Stimulated activated CD8-positive, alpha-beta memory T cell treated with anti-CD3 and anti-CD28 coated beads, Interleukin-2, amount 100 ng/mL, for 1 hour (primary cell): ENCODE results near the gene CADPS.

Source experiments
- DNase-seq, 2 donors: peaks; one replicate each; pipeline ENCODE4 v3.0.0-alpha.2; 2020; ENCODE audit warnings: low read depth in 2 of 2

CADPS gene

GRCh38 chr3:62749657-62750056 is 125.6 kb downstream of the CADPS start:
- no peak for DNase-seq

DNA sequence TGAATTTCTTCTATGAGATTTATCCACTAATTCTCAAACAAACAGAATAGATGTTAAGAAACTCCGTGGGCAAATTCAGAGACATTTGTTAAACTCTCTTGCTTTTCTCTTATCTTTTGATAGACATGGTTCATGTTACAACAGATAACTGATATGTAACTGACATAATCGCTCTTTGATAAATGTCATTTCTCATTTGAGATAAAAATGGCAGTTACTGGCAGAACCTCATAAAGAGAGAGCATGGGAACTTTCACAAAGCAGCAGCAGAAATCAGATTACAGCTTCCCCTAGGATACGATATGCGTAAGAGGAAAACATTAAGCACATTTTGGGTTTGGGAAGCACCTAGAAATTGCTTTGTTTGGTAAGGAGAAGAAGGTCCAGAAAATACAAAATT is 126.1 kb downstream of the CADPS start:
- no peak for DNase-seq

- no peak for DNase-seq
Measured at GRCh38 chr3:62737449-62737848, 137.8 kb downstream of the CADPS start.

- DNase-seq = no peak
Measured at GRCh38 chr3:62735510-62735909, 139.7 kb downstream of the CADPS start.

DNA sequence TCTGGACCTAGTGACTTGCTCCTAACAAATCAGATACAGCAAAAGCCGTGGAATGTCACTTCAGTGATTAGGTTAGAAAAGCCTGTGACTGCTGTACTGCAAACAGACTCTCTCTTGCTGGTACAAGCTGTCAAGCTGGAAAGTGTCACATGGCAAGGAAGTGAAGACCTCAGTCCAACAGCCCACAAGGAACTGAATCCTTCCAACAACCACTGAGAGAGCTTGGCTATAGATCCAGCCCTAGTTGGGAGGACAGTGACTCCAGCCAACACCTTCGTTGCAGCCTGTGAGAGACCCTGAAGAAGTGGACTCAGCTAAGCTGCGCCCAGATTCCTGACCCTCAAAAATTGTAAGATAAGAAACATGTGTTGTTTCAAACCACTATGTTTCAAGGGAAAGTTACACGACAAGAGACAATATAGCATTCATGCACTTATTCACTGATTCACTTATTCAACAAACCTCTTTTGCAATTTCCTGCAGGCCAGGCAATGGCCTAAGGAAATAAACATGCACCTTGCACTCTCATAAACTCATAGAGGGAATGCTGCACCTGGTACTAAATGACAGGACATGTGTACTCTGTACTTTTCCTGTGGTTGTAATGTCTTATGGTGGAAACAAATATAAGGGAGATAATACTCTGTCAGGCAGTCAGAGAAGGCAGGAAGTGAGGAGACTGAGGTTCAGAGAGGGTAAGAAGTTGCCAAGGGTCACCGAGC is 142.9 kb downstream of the CADPS start:
- DNase-seq = no peak

DNA sequence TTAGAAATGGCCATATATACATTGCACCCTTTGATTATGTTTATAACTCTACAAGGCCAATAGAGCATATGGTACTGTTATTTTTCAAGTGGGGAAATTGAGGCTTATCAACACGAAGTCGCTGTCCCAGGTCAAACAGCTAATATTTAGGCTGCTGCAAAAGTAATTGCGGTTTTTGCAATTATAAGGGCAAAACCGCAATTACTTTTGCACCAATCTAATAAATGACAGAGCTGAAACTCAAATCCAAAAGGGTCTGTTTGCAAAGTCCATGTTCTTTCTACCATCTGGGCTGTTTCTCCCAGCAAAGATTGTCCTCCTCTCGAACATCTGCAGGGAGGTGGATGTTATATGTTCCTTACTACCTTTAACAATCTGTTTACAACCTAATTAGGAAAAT is 147.2 kb downstream of the CADPS start:
- DNase-seq = no peak

- no peak for DNase-seq
Measured at GRCh38 chr3:62727536-62727935, 147.7 kb downstream of the CADPS start.

DNA sequence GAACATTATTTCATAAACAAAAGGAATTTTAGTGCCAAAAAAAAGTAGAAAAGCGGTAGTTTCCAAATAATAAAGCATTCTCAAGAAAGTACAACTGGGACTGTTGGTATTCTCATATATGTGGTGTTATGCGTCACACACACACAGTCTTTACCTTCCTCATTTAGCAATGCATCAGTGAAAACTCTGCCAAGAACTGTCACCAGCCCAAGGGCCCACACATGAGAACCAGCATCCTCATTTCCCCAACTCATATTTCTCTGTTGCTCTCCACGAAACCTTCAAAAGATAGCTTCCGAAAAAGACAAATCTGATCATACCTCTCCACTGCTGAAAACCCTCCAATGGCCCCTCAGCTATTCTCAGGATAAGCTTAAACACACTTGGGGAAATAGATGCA is 150.7 kb downstream of the CADPS start:
- DNase-seq = no peak

GRCh38 chr3:62723914-62724217 is 151.3 kb downstream of the CADPS start:
- DNase-seq = no peak

GRCh38 chr3:62723166-62723913 is 151.9 kb downstream of the CADPS start:
- no peak for DNase-seq

DNA sequence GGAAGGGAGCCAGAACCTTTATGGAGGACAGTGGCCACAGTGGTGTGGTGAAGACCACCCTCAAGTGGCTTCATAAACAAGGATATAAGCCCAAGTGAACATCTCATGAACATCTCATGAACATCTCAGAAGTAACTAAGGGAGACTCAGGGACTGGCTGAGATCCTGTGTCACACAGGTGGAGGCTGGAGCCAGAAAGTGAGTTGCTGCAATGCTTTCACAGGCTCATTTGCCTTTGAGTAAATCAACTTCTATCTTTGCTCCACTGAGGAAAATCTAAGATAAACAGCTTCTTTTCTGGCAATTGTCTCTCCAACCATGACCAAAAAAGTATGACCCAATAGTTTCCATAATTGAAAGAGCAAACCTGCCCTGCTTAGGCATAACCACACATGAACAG is 152.9 kb downstream of the CADPS start:
- DNase-seq = no peak

DNA sequence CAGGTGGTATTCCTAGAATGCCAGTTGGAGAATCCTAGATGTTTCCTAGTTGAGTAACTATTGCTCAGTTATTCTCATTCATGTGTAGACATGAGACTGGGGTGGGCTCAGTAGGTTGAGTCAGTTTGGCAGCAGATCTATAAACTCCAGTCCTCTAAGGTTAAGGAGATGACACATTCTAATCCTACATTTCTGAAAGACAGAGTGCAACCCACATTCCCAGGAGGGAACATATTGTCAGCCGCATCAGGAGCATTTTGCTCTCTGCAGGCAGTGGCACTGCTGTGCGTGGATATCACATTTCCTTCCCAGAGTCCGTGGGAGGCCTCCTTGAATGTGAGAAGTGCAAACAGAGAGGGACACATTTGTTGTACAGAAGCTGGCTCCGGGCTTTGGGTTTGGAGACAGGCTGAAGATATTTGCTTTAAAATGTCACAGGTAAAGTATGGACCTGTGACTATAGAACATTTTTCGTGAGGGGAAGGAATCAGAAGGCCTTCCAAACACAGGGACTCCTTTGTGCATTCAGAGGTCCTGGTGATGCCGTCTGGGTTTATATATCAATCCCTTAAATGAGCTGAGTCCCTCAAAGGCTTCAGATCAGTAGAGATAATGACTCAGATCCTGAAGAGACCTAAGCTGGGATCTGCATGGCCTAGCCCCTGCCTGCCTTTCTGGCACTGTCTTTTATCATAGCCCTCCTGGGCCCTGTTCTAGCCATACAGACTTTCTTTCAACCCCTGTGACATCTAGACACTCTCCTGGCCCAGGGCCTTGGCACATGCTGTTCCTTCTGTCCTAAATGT is 156.5 kb downstream of the CADPS start:
- DNase-seq = no peak

DNA sequence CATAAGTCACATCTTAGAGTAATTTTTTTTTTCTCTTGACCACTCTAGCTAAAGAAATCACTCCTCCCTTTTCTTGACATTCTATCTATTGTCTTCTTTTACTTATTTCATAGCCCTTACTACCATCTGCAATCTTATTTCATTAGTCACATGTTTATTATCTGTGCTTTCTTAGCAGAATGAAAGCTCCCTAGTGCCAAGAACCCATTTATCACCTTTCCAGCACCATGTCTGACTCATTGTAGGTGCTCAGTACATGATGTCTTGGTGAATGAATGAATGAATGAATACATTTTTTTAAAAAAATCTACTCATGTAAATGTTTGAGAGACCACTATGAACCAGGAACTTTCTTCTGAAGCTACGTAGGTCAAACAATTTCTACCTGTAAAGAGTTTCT is 157.2 kb downstream of the CADPS start:
- no peak for DNase-seq

DNA sequence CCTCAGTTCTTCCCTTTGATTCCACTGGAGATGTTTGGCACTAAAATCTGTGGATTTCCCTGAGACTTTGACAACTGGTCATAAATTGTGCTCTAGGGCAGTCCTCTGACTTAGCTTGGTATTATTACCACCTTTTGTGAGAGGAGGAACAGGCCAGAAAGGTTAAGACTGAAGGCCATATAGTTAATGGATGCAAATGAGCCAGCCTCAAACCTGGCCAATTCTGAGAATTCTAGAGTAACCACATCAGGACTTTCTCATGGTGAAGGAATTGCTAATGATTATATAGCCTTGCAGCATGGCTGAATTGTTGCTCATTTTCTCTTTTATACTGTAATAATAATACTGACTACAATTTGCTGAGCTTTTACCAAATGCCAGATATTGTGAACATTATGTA is 162.5 kb downstream of the CADPS start:
- DNase-seq = no peak

GRCh38 chr3:62710751-62711150 is 164.5 kb downstream of the CADPS start:
- no peak for DNase-seq

GRCh38 chr3:62708638-62709373 is 166.4 kb downstream of the CADPS start:
- DNase-seq = no peak

DNA sequence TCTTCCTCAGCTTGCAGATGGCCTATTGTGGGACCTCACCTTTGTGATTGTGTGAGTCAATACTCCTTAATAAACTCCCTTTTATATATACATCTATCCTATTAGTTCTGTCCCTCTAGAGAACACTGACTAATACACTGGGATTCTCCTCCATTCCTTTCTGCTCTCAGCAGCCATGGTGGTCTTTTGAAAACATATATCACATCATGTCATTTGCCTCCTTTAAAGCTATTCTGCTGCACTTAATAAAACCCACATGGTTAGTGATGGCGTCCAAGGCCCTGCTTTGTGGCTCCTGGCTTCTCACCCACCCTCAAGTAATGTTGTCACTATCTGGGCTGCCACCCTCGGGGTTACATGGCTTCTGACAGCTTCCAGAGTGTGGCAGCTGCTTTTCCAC is 169.5 kb downstream of the CADPS start:
- DNase-seq = no peak

DNA sequence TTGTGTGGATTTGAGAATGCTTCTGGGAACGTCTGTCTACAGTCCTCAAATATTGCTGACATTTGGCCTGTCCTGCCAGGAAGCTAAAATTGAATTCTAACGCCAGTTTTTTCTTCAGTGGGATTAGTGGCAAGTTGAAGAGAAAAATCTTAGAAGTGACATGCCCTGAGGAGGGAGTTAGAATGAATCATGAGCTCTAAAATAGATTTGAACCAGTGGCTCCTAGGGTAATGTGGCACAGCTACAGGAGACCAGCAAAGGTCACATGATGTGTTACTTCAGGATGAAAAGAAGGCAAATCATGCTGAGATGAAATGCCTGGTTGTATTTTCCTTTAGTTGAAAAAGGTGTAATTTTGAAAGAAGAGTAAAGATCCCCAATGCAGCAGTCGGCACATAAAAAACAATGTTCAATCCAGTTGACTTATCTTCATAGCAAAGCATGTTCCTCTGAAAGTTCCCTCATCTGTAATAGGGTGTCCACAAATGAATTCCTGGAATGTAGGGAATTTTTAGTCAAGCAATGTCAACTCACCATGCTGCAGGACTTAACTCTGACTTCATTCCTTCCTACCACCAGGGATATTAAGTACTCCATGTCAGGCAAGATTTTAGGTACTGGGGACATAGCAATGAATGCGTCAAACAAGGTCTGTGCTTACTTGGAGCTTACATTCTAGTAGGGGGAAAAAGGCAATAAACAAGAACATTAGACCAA is 171.6 kb downstream of the CADPS start:
- DNase-seq = no peak

GRCh38 chr3:62700357-62700756 is 174.9 kb downstream of the CADPS start:
- DNase-seq = no peak

- DNase-seq = no peak
Measured at GRCh38 chr3:62699728-62700127, 175.5 kb downstream of the CADPS start.

GRCh38 chr3:62696011-62696410 is 179.2 kb downstream of the CADPS start:
- DNase-seq = no peak

GRCh38 chr3:62688812-62689211 is 186.4 kb downstream of the CADPS start:
- no peak for DNase-seq
